Measurements from ENCODE around the gene RFXANK.

DNA sequence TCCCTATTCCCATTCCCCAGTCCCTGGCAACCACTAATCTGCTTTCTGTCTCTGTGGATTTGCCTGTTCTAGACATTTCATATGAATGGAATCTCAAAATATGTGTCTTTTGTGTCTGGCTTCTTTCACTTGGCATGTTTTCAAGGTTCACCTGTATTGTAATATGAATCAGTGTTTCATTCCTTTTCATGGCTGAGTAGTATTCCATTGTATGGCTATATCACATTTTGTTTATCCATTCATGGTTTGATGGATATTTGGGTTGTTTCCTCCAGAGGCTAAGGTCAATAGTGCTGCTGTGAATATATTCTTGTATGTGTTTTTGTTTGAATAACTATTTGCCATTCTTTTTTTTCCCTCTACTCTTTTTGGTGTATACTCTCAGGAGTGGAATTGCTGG is 44.1 kb downstream of the RFXANK start:
- TF ChIP-seq GATA2 (IDR thresholded peaks at IDR 0.05; ENCODE audit: low read depth, low read length) (no peak), GATA3 (IDR thresholded peaks at IDR 0.05; ENCODE audit: low read depth, low read length) (no peak)

Data from SH-SY5Y (cell line).